Omental fat pad (tissue), 4 donors: Measurements from ENCODE around the gene ANK2. TPM values are rescaled to one million over a fixed set of nuclear protein-coding genes. Genes with fewer than 3 reads are reported as not detected.

Experiments
- ATAC-seq: fragments of 150-250 bp; one replicate; pipeline ENCODE4 v1.9.1; 2016; ENCODE audit warnings: mild to moderate bottlenecking, moderate library complexity; ENCODE audit not compliant: low FRiP score
- DNase-seq: peaks from one replicate; pipeline ENCODE4 v3.0.0-alpha.2; 2019; ENCODE audit warnings: low spot score
- CTCF ChIP-seq, 3 donors: fragments of 450-650 bp; IDR thresholded peaks; one replicate each; pipeline ENCODE4 v1.5.1; 2016 to 2017; ENCODE audit warnings: antibody characterized with exemption in 3 of 3, mild to moderate bottlenecking in 3 of 3, moderate library complexity in 2 of 3
- total RNA-seq, 4 donors: library from RNA; depleted of rRNA; stranded (reverse); fragments of >200 nt; gene quantifications; one replicate each; pipeline ENCODE4 v1.1.0, GENCODE V29; 2016

Gene ANK2
- total RNA-seq, 4 donors from 2014 or later, result 51.4 to 200 (median 84.9) TPM

- ATAC-seq, result no peak
- no peak for TF ChIP-seq CTCF (IDR thresholded peaks at IDR 0.05)
- DNase-seq, result no peak
These were observed 54.1 kb downstream of the ANK2 start for GRCh38 chr4:113103556-113103955.

GRCh38 chr4:113106108-113106507 lies 56.7 kb downstream of the ANK2 start:
- no peak for DNase-seq
- no peak for ATAC-seq
- TF ChIP-seq CTCF (IDR thresholded peaks at IDR 0.05), result no peak

- DNase-seq (no peak), ATAC-seq (no peak)
- no peak for TF ChIP-seq CTCF (IDR thresholded peaks at IDR 0.05)
These were observed 59.8 kb downstream of the ANK2 start for GRCh38 chr4:113109106-113109718.

GRCh38 chr4:113112338-113112978 lies 63.0 kb downstream of the ANK2 start:
- DNase-seq (no peak), ATAC-seq (no peak)
- TF ChIP-seq CTCF (IDR thresholded peaks at IDR 0.05), result no peak

GRCh38 chr4:113113151-113113550 lies 63.7 kb downstream of the ANK2 start:
- ATAC-seq (no peak), DNase-seq (no peak)
- no peak for TF ChIP-seq CTCF (IDR thresholded peaks at IDR 0.05)

- DNase-seq (no peak), ATAC-seq (no peak)
- TF ChIP-seq CTCF (IDR thresholded peaks at IDR 0.05), result no peak
These were observed 65.4 kb downstream of the ANK2 start for GRCh38 chr4:113114884-113115283.
